Astrocyte (in vitro differentiated cells and primary cell): ENCODE results near the gene TEX48. TPM values are rescaled to one million over a fixed set of nuclear protein-coding genes. Genes with fewer than 3 reads are reported as not detected.

Source experiments
- DNase-seq: peaks from one replicate; pipeline ENCODE4 v3.0.0-alpha.2; 2010; ENCODE audit warnings: low read depth
- FAIRE-seq: peaks from 2 replicates; lab custom pipeline; 2011; peaks lifted over from hg19 to GRCh38; lab: Jason Lieb, UNC
- H2AFZ ChIP-seq: 2 replicates; pipeline ENCODE4 v1.6.0; 2012; ENCODE audit warnings: low read depth, low read length, inconsistent platforms
- H3K27ac ChIP-seq: 2 replicates; pipeline ENCODE4 v1.5.1; 2011; ENCODE audit warnings: low read depth, low read length, inconsistent platforms
- H3K27me3 ChIP-seq: 2 replicates; pipeline ENCODE4 v1.6.0; 2011; ENCODE audit warnings: low read length, inconsistent platforms; ENCODE audit not compliant: insufficient read depth
- H3K36me3 ChIP-seq: 2 replicates; pipeline ENCODE4 v1.5.1; 2011; ENCODE audit warnings: low read length, inconsistent platforms; ENCODE audit not compliant: insufficient read depth
- H3K4me1 ChIP-seq: 2 replicates; pipeline ENCODE4 v1.5.1; 2011; ENCODE audit warnings: low read length, inconsistent platforms; ENCODE audit not compliant: insufficient read depth
- H3K4me2 ChIP-seq: 2 replicates; pipeline ENCODE4 v1.6.0; 2012; ENCODE audit warnings: low read length, inconsistent platforms
- H3K4me3 ChIP-seq: 2 replicates; pipeline ENCODE4 v1.5.1; 2011; ENCODE audit warnings: low read depth, mild to moderate bottlenecking, low read length, inconsistent platforms; ENCODE audit not compliant: insufficient read depth
- H3K79me2 ChIP-seq: 2 replicates; pipeline ENCODE4 v1.6.0; 2012; ENCODE audit warnings: mild to moderate bottlenecking, low read length, inconsistent platforms; ENCODE audit not compliant: insufficient read depth
- H3K9ac ChIP-seq: 2 replicates; pipeline ENCODE4 v1.6.0; 2012; ENCODE audit warnings: mild to moderate bottlenecking, low read length, inconsistent platforms
- H3K9me3 ChIP-seq: 2 replicates; pipeline ENCODE4 v1.5.1; 2012; ENCODE audit warnings: low read depth, mild to moderate bottlenecking, low read length, inconsistent platforms; ENCODE audit not compliant: insufficient read depth
- H4K20me1 ChIP-seq: 2 replicates; pipeline ENCODE4 v1.6.0; 2012; ENCODE audit warnings: low read length, inconsistent platforms; ENCODE audit not compliant: insufficient read depth
- H3K27ac Mint-ChIP-seq: one replicate; pipeline ENCODE4 v1.8.0; 2021; ENCODE audit warnings: mild to moderate bottlenecking, mixed read lengths; ENCODE audit not compliant: unreplicated experiment
- H3K27me3 Mint-ChIP-seq: one replicate; pipeline ENCODE4 v1.8.0; 2021; ENCODE audit warnings: low read depth, mixed read lengths; ENCODE audit not compliant: unreplicated experiment
- H3K36me3 Mint-ChIP-seq: one replicate; pipeline ENCODE4 v1.8.0; 2021; ENCODE audit warnings: low read depth, mixed read lengths; ENCODE audit not compliant: unreplicated experiment
- H3K4me1 Mint-ChIP-seq: one replicate; pipeline ENCODE4 v1.8.0; 2021; ENCODE audit warnings: low read depth, mixed read lengths; ENCODE audit not compliant: unreplicated experiment
- H3K4me3 Mint-ChIP-seq: one replicate; pipeline ENCODE4 v1.8.0; 2021; ENCODE audit warnings: mild to moderate bottlenecking, moderate library complexity, mixed read lengths; ENCODE audit not compliant: unreplicated experiment
- H3K9me3 Mint-ChIP-seq: one replicate; pipeline ENCODE4 v1.8.0; 2021; ENCODE audit warnings: mild to moderate bottlenecking, mixed read lengths; ENCODE audit not compliant: unreplicated experiment
- CTCF ChIP-seq: IDR thresholded peaks from 2 replicates; pipeline ENCODE4 v1.5.1; 2011; ENCODE audit warnings: low read depth, mild to moderate bottlenecking, inconsistent platforms, low read length, moderate library complexity; ENCODE audit not compliant: insufficient read depth
- EZH2 ChIP-seq: IDR thresholded peaks from 2 replicates; pipeline ENCODE4 v1.6.1; 2012; ENCODE audit warnings: mild to moderate bottlenecking, low read length, inconsistent platforms; ENCODE audit not compliant: insufficient read depth
- total RNA-seq: library from RNA; stranded (reverse); gene quantifications from 2 replicates; pipeline ENCODE4 v1.2.1, GENCODE V29; 2021

The TEX48 gene
- total RNA-seq, 1 donor from 2014 or later: not detected

- TF ChIP-seq CTCF: no peak
- no peak for TF ChIP-seq EZH2
- Histone ChIP-seq H3K4me1 (peaks cover 7% of the 10 kb centered on the region), H3K27me3 (no peaks in the 10 kb centered on the region), H3K79me2 (peaks cover 6% of the 10 kb centered on the region), H3K9me3 (no peaks in the 10 kb centered on the region), H3K4me3 (no peak overlapping the region), H4K20me1 (peaks cover 5% of the 10 kb centered on the region), H2AFZ (no peak overlapping the region), H3K36me3 (no peaks in the 10 kb centered on the region), H3K4me2 (no peak overlapping the region), H3K9ac (no peak overlapping the region), H3K27ac (no peak overlapping the region)
- Mint-ChIP-seq H3K27ac (no peak overlapping the region), H3K36me3 (peaks cover 6% of the 10 kb centered on the region), H3K27me3 (no peaks in the 10 kb centered on the region), H3K9me3 (no peaks in the 10 kb centered on the region), H3K4me3 (no peak overlapping the region), H3K4me1 (peaks cover 17% of the 10 kb centered on the region)
- DNase-seq (no peak), FAIRE-seq (no peak)
Observed at GRCh38 chr9:114616684-114617520, 65.1 kb downstream of the TEX48 start.

Other genes with a start within 250 kb of the TEX48 start
- gene WHRN, start 176.7 kb downstream of the TEX48 start, total RNA-seq: 9.4 and 10.2 TPM in 2 replicates
- gene ATP6V1G1, start 94.4 kb downstream of the TEX48 start, total RNA-seq: 181 and 188 TPM in 2 replicates
- gene TMEM268, start 70.9 kb downstream of the TEX48 start, total RNA-seq: 11.5 and 12.7 TPM in 2 replicates
- gene TEX53, start 24.4 kb downstream of the TEX48 start, total RNA-seq: not detected in 2 replicates
- gene TNFSF15, start 123.8 kb upstream of the TEX48 start, total RNA-seq: 4.2 and 10.3 TPM in 2 replicates
- gene TNFSF8, start 248.4 kb upstream of the TEX48 start, total RNA-seq: not detected in 2 replicates